GM19239 (cell line): ENCODE results near the gene TEX55.
"Not testable (repeated sequence)": the region's sequence is repeated elsewhere in the genome, so short reads cannot be mapped to it uniquely, and the experiment has no call there.

ENCODE experiments used
- DNase-seq: peaks from one replicate; pipeline ENCODE4 v3.0.0; 2011; ENCODE audit warnings: low spot score; ENCODE audit not compliant: insufficient read length
- FAIRE-seq: peaks from 2 replicates; lab custom pipeline; 2011; peaks lifted over from hg19 to GRCh38; lab: Jason Lieb, UNC

The TEX55 gene

GRCh38 chr3:119157971-119158370, 12.0 kb downstream of the TEX55 start:
- FAIRE-seq (no peak), DNase-seq (no peak)

GRCh38 chr3:119160361-119160760, 14.4 kb downstream of the TEX55 start:
- FAIRE-seq (no peak), DNase-seq (no peak)

DNA sequence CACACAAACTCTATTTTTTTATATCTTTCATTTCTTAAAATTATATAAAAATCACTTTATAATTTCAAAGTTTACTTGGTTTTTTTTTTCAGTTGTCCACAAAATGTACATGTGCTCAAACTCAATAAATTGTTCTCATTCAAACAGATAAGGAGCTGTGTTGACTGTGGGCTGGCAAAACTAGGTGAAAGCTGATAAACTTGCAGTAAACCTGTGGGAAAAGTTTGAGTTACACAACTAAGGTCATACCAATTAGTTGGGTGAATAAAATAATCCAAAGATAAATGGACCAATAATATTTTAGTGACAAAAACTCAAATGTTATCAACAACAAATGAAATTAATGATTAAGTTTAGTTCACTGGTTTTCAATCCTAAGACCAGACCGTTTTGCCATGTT, 14.8 kb downstream of the TEX55 start:
- no peak for FAIRE-seq
- DNase-seq = no peak

- no peak for DNase-seq
- FAIRE-seq = no peak
Measured at GRCh38 chr3:119161240-119161639, 15.3 kb downstream of the TEX55 start.

- DNase-seq, FAIRE-seq: not testable (repeated sequence)
Measured at GRCh38 chr3:119164745-119165144, 18.8 kb downstream of the TEX55 start.

- FAIRE-seq = no peak
- DNase-seq = no peak
Measured at GRCh38 chr3:119170821-119171220, 24.9 kb downstream of the TEX55 start.

GRCh38 chr3:119173325-119173724, 27.4 kb downstream of the TEX55 start, which contains the start of gene UPK1B:
UPK1B (plus strand) TSS chr3:119173598; CDS start chr3:119186742, 13,144 bp downstream.
- DNase-seq = no peak
- no peak for FAIRE-seq

GRCh38 chr3:119175872-119176756, 30.1 kb downstream of the TEX55 start:
- FAIRE-seq = no peak
- no peak for DNase-seq

GRCh38 chr3:119176778-119177177, 30.8 kb downstream of the TEX55 start:
- FAIRE-seq (no peak), DNase-seq (no peak)

- FAIRE-seq = no peak
- no peak for DNase-seq
Measured at GRCh38 chr3:119177321-119177720, 31.4 kb downstream of the TEX55 start.

DNA sequence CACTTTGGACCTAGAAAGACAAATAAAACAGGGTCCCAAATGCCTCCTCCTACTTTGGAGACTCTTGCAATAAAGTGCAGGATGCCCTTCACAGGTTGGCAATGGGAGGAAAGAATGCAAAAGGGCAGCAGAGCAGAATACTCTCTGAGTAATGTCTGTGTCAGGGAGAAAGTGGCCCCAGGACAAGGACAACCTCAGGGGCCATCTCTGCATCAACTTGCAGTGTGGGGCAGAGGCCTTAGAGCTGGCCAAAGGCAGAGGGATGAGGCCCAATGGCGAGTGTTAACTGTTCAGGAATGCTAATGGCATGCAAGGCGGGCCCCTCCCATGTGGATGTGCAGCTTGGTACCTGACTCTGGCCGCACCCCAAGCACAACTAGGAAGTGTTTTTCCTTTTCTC, 35.8 kb downstream of the TEX55 start:
- no peak for DNase-seq
- no peak for FAIRE-seq

GRCh38 chr3:119184111-119184510, 38.1 kb downstream of the TEX55 start:
- FAIRE-seq (no peak), DNase-seq (no peak)

GRCh38 chr3:119184796-119185570, 39.0 kb downstream of the TEX55 start:
- no peak for DNase-seq
- no peak for FAIRE-seq

GRCh38 chr3:119187266-119187665, 41.3 kb downstream of the TEX55 start:
- DNase-seq (no peak), FAIRE-seq (no peak)

- FAIRE-seq (no peak), DNase-seq (no peak)
Measured at GRCh38 chr3:119191800-119192199, 45.8 kb downstream of the TEX55 start.

DNA sequence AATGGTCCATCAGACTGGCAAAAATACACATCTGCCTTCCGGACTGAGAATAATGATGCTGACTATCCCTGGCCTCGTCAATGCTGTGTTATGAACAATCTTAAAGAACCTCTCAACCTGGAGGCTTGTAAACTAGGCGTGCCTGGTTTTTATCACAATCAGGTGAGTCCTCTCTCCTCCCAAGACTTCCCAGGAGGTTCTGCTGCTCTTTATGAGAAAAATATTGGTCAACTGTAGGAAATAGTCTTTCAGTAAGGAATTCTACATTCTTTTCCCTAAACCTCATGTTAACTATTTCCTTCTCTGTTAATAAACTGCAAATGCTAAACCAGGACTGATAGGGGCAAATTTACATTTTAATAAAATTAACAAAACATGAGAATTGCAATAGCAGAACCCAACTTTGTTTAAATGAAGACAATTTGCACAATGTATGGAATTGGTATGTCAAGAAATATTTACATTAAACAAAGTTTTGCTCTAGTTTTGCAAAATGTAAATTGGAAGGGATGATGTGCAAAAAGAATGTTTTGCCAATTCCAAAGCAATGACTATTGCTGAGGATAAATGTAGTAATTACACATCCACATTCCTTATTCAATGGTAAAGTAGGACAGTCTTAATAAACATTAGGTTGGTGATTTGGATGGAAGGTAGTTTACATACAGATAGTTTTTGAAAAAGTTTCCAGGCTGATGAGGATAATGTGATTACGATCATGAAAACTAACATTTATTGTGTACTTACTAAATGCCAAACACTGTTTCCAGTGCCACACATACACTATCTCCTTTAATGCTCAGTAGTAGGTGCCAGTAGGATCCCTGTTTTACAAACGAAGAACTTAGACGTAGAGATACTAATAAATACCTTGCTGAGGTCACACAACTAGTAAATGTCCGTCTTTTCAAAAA, 48.5 kb downstream of the TEX55 start:
- DNase-seq (no peak), FAIRE-seq (no peak)

DNA sequence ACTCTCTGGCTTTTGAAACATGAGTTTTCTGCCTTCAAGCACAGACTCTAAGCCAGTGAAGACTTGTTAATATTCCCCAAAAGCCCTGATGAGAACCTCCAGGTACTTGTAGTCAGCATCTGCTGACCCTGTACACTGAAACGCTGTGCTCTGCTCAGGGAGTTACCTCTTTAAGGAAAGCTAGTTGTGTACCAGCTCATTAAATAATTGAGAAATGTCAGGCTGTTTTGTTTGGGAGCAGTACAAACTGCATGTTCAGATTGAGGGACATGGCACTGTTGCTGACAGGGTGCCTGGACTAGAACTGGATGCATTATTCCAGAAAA, 49.1 kb downstream of the TEX55 start:
- FAIRE-seq (no peak), DNase-seq (no peak)

- FAIRE-seq = no peak
- DNase-seq = no peak
Measured at GRCh38 chr3:119195911-119196310, 49.9 kb downstream of the TEX55 start.
